HCT116 (cell line): ENCODE results near the gene TNN. TPM values are rescaled to one million over a fixed set of nuclear protein-coding genes. Genes with fewer than 3 reads are reported as not detected.

Experiments
- ATAC-seq: fragments of 200-7000 bp; cut with Tn5 transposase; 2 replicates; pipeline ENCODE4 v1.9.1; 2020; ENCODE audit warnings: mild to moderate bottlenecking, moderate library complexity
- BruUV-seq: library from RNA; stranded (reverse); fragments of 400-500 nt; replicated peaks from 2 replicates; lab custom pipeline; 2021; lab: Mats Ljungman, UMichigan
- CTCF ChIA-PET: fragments of 300-600 bp; sonication (Branson Sonifier 250); formaldehyde crosslinking; loops from one replicate; lab custom pipeline; 2021; ENCODE audit warnings: antibody characterized with exemption; lab: Charles Lee
- POLR2A ChIA-PET: fragments of 300-600, 350-600 bp; sonication (Branson Sonifier 250); formaldehyde crosslinking; loops from one replicate; lab custom pipeline; 2021; ENCODE audit warnings: antibody characterized with exemption; lab: Charles Lee
- RAD21 ChIA-PET, 2 experiments: fragments of 300-600 bp; sonication (Branson Sonifier 250); formaldehyde crosslinking; loops; one replicate each; lab custom pipeline; 2023; ENCODE audit warnings: low total read pairs in 2 of 2; ENCODE audit not compliant: uncharacterized antibody in 2 of 2, unreplicated experiment in 2 of 2, low non-redundant PET in 1 of 2; lab: Charles Lee
- DNase-seq: peaks from one replicate; pipeline ENCODE4 v3.0.0-alpha.2; 2010; ENCODE audit warnings: low read depth, low spot score
- H2AFZ ChIP-seq: fragments of 200-600 bp; shearing (Covaris generic), sonication (generic); 2 replicates; pipeline ENCODE4 v1.6.1; 2017; ENCODE audit warnings: low read depth, mixed run types, mixed read lengths, antibody characterized with exemption, low read length; ENCODE audit not compliant: poor library complexity, severe bottlenecking
- H3K27ac ChIP-seq: 2 replicates; pipeline ENCODE4 v1.5.1; 2012; ENCODE audit warnings: low read depth, low read length
- H3K27me3 ChIP-seq: fragments of 200-600 bp; sonication (generic); 2 replicates; pipeline ENCODE4 v1.6.1; 2016; ENCODE audit warnings: mixed run types, low read length, mixed read lengths; ENCODE audit not compliant: insufficient read depth
- H3K36me3 ChIP-seq, 2 experiments: fragments of 200-500 bp in 1 of 2; fragments of 200-600 bp in 1 of 2; sonication (Bioruptor generic) in 1 of 2; sonication (generic) in 1 of 2; 2 replicates each; pipeline versions ENCODE4 v1.5.1 to v1.6.1; 2014 to 2016; ENCODE audit warnings: low read length in 2 of 2, inconsistent platforms in 1 of 2, mixed read lengths in 1 of 2, mixed run types in 1 of 2; ENCODE audit not compliant: insufficient read depth in 2 of 2, control insufficient read depth in 1 of 2
- H3K4me1 ChIP-seq, 2 experiments: fragments of 200-600 bp in 1 of 2; sonication (generic) in 1 of 2; 2 replicates each; pipeline versions ENCODE4 v1.5.1 to v1.6.1; 2012 to 2017; ENCODE audit warnings: low read length in 2 of 2, inconsistent platforms in 1 of 2, mild to moderate bottlenecking in 1 of 2, mixed read lengths in 1 of 2, mixed run types in 1 of 2, moderate library complexity in 1 of 2; ENCODE audit not compliant: insufficient read depth in 2 of 2, control insufficient read depth in 1 of 2
- H3K4me2 ChIP-seq: fragments of 200-600 bp; sonication (generic); 2 replicates; pipeline ENCODE4 v1.6.1; 2017; ENCODE audit warnings: mixed run types, low read length, mixed read lengths
- H3K4me3 ChIP-seq, 2 experiments: fragments of 200-600 bp in 1 of 2; sonication (generic) in 1 of 2; replicated peaks in 1 of 2; 2 replicates each; pipeline ENCODE4 v1.5.1; 2011 to 2016; ENCODE audit warnings: low read length in 2 of 2, control low read depth in 1 of 2, low read depth in 1 of 2, mild to moderate bottlenecking in 1 of 2, mixed read lengths in 1 of 2, mixed run types in 1 of 2
- H3K79me2 ChIP-seq: fragments of 200-600 bp; sonication (generic); 2 replicates; pipeline ENCODE4 v1.6.1; 2017; ENCODE audit warnings: mild to moderate bottlenecking, mixed run types, low read length, moderate library complexity, mixed read lengths; ENCODE audit not compliant: insufficient read depth
- H3K9ac ChIP-seq: fragments of 200-600 bp; sonication (generic); 2 replicates; pipeline ENCODE4 v1.6.1; 2016; ENCODE audit warnings: low read length, mixed read lengths
- H3K9me2 ChIP-seq: fragments of 200-600 bp; sonication (generic), shearing (Covaris generic); 2 replicates; pipeline ENCODE4 v1.6.1; 2017; ENCODE audit warnings: mixed run types, mild to moderate bottlenecking, moderate library complexity; ENCODE audit not compliant: insufficient read depth
- H3K9me3 ChIP-seq, 2 experiments: fragments of 200-500 bp in 1 of 2; fragments of 200-600 bp in 1 of 2; sonication (Bioruptor generic) in 1 of 2; sonication (generic) in 1 of 2; 2 replicates each; pipeline ENCODE4 v1.6.1; 2014 to 2017; ENCODE audit warnings: low read length in 2 of 2, mixed read lengths in 2 of 2, inconsistent platforms in 1 of 2, low read depth in 1 of 2, mild to moderate bottlenecking in 1 of 2, mixed run types in 1 of 2, moderate library complexity in 1 of 2; ENCODE audit not compliant: control insufficient read depth in 1 of 2, insufficient read depth in 1 of 2
- H4K20me1 ChIP-seq: fragments of 200-600 bp; sonication (generic), shearing (Covaris generic); 2 replicates; pipeline ENCODE4 v1.6.1; 2017; ENCODE audit warnings: mixed run types, mild to moderate bottlenecking, moderate library complexity; ENCODE audit not compliant: insufficient read depth
- EGR1 ChIP-seq: IDR thresholded peaks from 2 replicates; pipeline ENCODE4 v1.6.1; 2012; ENCODE audit warnings: low read depth
- ELF1 ChIP-seq: IDR thresholded peaks from 2 replicates; pipeline ENCODE4 v1.6.1; 2012; ENCODE audit warnings: low read depth, borderline replicate concordance
- EZH2 ChIP-seq: fragments of 200-600 bp; sonication (generic); IDR thresholded peaks from 2 replicates; pipeline ENCODE4 v1.6.1; 2017; ENCODE audit warnings: antibody characterized with exemption, mixed run types
- EZH2phosphoT487 ChIP-seq: fragments of 200-600 bp; IDR thresholded peaks from 2 replicates; pipeline ENCODE4 v1.6.1; 2018; ENCODE audit warnings: antibody characterized with exemption, borderline replicate concordance
- FOSL1 ChIP-seq: IDR thresholded peaks from 2 replicates; pipeline ENCODE4 v1.6.1; 2012; ENCODE audit warnings: low read depth
- JUND ChIP-seq: IDR thresholded peaks from 2 replicates; pipeline ENCODE4 v1.6.1; 2012
- POLR2A ChIP-seq: IDR thresholded peaks from 2 replicates; pipeline ENCODE4 v1.7.0; 2011; ENCODE audit warnings: borderline replicate concordance; ENCODE audit not compliant: insufficient read depth, insufficient read length; ENCODE audit errors: extremely low read depth
- POLR2AphosphoS5 ChIP-seq: IDR thresholded peaks from 2 replicates; pipeline ENCODE4 v1.6.1; 2011; ENCODE audit warnings: mild to moderate bottlenecking, low read depth, low read length, moderate library complexity
- RAD21 ChIP-seq: IDR thresholded peaks from 2 replicates; pipeline ENCODE4 v1.6.1; 2012; ENCODE audit warnings: low read depth, mild to moderate bottlenecking
- SIN3A ChIP-seq: IDR thresholded peaks from 2 replicates; pipeline ENCODE4 v1.6.1; 2012; ENCODE audit warnings: low read depth
- SP1 ChIP-seq: IDR thresholded peaks from 2 replicates; pipeline ENCODE4 v1.6.1; 2012; ENCODE audit warnings: low read depth
- SRF ChIP-seq: IDR thresholded peaks from 2 replicates; pipeline ENCODE4 v1.6.1; 2012; ENCODE audit warnings: low read depth
- TCF7L2 ChIP-seq: IDR thresholded peaks from 2 replicates; pipeline ENCODE4 v1.7.0; 2011; ENCODE audit warnings: borderline replicate concordance, inconsistent platforms; ENCODE audit not compliant: insufficient read depth, insufficient read length; ENCODE audit errors: extremely low read depth
- YY1 ChIP-seq: IDR thresholded peaks from 2 replicates; pipeline ENCODE4 v1.6.1; 2011; ENCODE audit warnings: low read length, low read depth, moderate library complexity, mild to moderate bottlenecking; ENCODE audit not compliant: insufficient replicate concordance; ENCODE audit errors: extremely low read depth
- intact Hi-C: fragments of 100-400 bp; cut with micrococcal nuclease; formaldehyde crosslinking; loops from 2 replicates; pipeline ENCODE4 v1.10.0; 2022
- total RNA-seq: library from RNA; stranded (reverse); gene quantifications from one replicate; pipeline ENCODE4 v1.2.1, GENCODE V29; 2021; ENCODE audit not compliant: unreplicated experiment
- TF ChIP-seq, protein P1 (sequence below): IDR thresholded peaks from 2 replicates; pipeline ENCODE4 v1.6.1; 2012
- TF ChIP-seq, protein P2 (sequence below): IDR thresholded peaks from 2 replicates; pipeline ENCODE4 v1.6.1; 2011; ENCODE audit warnings: mild to moderate bottlenecking, low read length, moderate library complexity; ENCODE audit not compliant: insufficient replicate concordance; ENCODE audit errors: extremely low read depth
- TF ChIP-seq, protein P3 (sequence below): IDR thresholded peaks from 2 replicates; pipeline ENCODE4 v1.6.1; 2012

The TNN gene
- total RNA-seq, 1 experiment from 2014 or later, result not detected

DNA sequence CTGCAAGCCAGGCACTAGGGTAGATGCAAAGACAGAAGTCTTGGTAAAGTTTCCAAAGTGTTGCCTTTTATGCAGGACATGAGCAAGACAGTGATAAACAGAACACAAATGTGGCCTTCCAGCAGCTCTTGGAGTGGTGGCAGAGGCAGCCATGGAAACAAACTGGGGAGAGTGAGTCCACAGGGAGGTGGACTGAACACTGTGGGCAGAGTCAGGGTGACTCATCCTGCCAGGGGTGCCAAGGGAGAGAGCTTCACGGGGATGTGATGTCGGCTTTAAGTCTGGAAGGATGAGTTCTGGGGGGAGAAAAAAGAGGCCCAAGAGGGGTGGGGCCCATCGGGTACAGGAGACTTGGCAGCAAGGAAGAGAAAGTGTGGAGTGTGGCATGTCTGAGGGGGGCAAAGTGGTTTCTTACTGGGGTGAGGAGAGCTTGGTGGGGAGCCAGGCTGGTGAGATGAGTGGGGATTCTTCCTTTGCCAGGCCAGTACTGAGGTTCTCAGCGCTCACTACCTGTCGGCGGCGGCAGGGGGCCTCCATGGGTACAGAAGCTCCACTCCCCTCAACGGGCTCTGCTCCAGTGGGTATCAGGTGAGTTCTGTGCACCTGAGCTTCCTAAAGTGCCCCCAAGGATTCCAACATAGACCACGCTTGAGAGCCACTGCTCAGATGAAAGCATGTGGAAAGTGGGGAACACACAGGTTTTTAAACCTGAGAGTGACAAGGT is 83.1 kb downstream of the TNN start:
- no peak overlapping the region for H2AFZ ChIP-seq
- no peak overlapping the region for H3K27ac ChIP-seq
- H3K9me2 ChIP-seq, result no peaks in the 10 kb centered on the region
- peaks cover 0 to 9% of the 10 kb centered on the region in 2 experiments; a peak in 2 of 4 replicates for H3K4me1 ChIP-seq
- H3K27me3 ChIP-seq, result peaks cover 9% of the 10 kb centered on the region
- ATAC-seq (no peak), DNase-seq (no peak)
- ChIA-PET CTCF (interaction anchor here (1.1 to 3.2 kb wide), 9 partner anchors 13 to 330 kb away, joined by 4 to 77 read pairs (median 9); no protein-coding TSS in a partner anchor), RAD21 (interaction anchor here (0.6 to 1.5 kb wide), 3 partner anchors 121 to 170 kb away, joined by 3 to 15 read pairs (median 7); no protein-coding TSS in a partner anchor), POLR2A (no interaction called here)
- no peaks in the 10 kb centered on the region for H3K79me2 ChIP-seq
- H3K9ac ChIP-seq, result no peak overlapping the region
- no peaks in the 10 kb centered on the region for H4K20me1 ChIP-seq
- no peak overlapping the region for H3K4me2 ChIP-seq
- TF ChIP-seq EZH2phosphoT487, result no peak
- TF ChIP-seq POLR2AphosphoS5, result no peak
- no peak for TF ChIP-seq ELF1
- TF ChIP-seq SRF, result no peak
- TF ChIP-seq POLR2A, result no peak
- TF ChIP-seq EGR1, result no peak
- TF ChIP-seq, protein P1, sequence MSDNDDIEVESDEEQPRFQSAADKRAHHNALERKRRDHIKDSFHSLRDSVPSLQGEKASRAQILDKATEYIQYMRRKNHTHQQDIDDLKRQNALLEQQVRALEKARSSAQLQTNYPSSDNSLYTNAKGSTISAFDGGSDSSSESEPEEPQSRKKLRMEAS, result no peak
- TF ChIP-seq, protein P2, sequence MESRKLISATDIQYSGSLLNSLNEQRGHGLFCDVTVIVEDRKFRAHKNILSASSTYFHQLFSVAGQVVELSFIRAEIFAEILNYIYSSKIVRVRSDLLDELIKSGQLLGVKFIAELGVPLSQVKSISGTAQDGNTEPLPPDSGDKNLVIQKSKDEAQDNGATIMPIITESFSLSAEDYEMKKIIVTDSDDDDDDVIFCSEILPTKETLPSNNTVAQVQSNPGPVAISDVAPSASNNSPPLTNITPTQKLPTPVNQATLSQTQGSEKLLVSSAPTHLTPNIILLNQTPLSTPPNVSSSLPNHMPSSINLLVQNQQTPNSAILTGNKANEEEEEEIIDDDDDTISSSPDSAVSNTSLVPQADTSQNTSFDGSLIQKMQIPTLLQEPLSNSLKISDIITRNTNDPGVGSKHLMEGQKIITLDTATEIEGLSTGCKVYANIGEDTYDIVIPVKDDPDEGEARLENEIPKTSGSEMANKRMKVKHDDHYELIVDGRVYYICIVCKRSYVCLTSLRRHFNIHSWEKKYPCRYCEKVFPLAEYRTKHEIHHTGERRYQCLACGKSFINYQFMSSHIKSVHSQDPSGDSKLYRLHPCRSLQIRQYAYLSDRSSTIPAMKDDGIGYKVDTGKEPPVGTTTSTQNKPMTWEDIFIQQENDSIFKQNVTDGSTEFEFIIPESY, result no peak
- TF ChIP-seq JUND, result no peak
- no peak for TF ChIP-seq YY1
- no peak for TF ChIP-seq SP1
- no peak for TF ChIP-seq SIN3A
- no peak for TF ChIP-seq FOSL1
- TF ChIP-seq EZH2, result no peak
- TF ChIP-seq TCF7L2, result no peak
- TF ChIP-seq RAD21, result no peak
- TF ChIP-seq, protein P3, sequence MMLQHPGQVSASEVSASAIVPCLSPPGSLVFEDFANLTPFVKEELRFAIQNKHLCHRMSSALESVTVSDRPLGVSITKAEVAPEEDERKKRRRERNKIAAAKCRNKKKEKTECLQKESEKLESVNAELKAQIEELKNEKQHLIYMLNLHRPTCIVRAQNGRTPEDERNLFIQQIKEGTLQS, result no peak
- H3K4me3 ChIP-seq, result no peak overlapping the region
- no peaks in the 10 kb centered on the region for H3K9me3 ChIP-seq
- no TSS peak for BruUV-seq
- intact Hi-C loops, result loop anchor here (1.0 to 5.0 kb wide), 6 partner anchors 119 to 1542 kb away; partner anchors contain the start of gene TNR
- no peaks in the 10 kb centered on the region for H3K36me3 ChIP-seq
